Vagina (tissue), 2 donors: ENCODE measurements around the gene PRKAR2B.

ENCODE experiments used
- POLR2A ChIP-seq, 2 donors: fragments of 450-650 bp; IDR thresholded peaks; one replicate each; pipeline ENCODE4 v1.6.1; 2017; ENCODE audit warnings: antibody characterized with exemption in 2 of 2, mild to moderate bottlenecking in 2 of 2, moderate library complexity in 2 of 2
- POLR2AphosphoS5 ChIP-seq, 2 donors: sonication (generic); formaldehyde crosslinking; IDR thresholded peaks; one replicate each; pipeline ENCODE4 v1.9.0; 2017; ENCODE audit warnings: antibody characterized with exemption in 2 of 2, mild to moderate bottlenecking in 2 of 2, low read depth in 1 of 2; ENCODE audit not compliant: insufficient read depth in 1 of 2
- TF ChIP-seq, protein P1 (sequence below), 3 experiments: fragments of 450-650 bp in 2 of 3; fragments of 200-600 bp in 1 of 3; sonication (generic) in 1 of 3; IDR thresholded peaks; one replicate each; pipeline ENCODE4 v1.5.1; 2017 to 2019; ENCODE audit warnings: antibody characterized with exemption in 3 of 3, mild to moderate bottlenecking in 2 of 3, moderate library complexity in 2 of 3

DNA sequence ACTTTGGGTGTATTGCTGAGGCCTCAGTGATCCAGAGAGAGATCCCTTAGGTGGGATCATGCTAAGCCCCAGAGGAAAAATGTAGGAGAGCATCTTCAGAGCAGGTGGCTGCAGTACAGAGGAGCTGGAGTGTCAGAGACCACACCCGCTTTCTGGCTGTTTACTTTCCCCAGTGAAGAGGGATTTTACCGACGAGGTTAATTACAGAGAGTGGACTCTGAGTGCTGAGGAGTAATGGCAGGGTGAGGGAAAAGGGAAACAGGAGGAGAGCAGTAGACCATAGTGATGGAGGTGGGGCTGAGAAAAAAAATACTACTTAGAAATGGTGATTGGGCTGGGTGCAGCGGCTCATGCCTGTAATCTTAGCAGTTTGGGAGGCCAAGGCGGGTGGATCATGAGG lies 81.0 kb downstream of the PRKAR2B start:
- TF ChIP-seq POLR2A (IDR thresholded peaks at IDR 0.05) (no peak), POLR2AphosphoS5 (IDR thresholded peaks at IDR 0.05; ENCODE audit: insufficient read depth in 1 of 2, low read depth in 1 of 2) (no peak)
- TF ChIP-seq, protein P1, sequence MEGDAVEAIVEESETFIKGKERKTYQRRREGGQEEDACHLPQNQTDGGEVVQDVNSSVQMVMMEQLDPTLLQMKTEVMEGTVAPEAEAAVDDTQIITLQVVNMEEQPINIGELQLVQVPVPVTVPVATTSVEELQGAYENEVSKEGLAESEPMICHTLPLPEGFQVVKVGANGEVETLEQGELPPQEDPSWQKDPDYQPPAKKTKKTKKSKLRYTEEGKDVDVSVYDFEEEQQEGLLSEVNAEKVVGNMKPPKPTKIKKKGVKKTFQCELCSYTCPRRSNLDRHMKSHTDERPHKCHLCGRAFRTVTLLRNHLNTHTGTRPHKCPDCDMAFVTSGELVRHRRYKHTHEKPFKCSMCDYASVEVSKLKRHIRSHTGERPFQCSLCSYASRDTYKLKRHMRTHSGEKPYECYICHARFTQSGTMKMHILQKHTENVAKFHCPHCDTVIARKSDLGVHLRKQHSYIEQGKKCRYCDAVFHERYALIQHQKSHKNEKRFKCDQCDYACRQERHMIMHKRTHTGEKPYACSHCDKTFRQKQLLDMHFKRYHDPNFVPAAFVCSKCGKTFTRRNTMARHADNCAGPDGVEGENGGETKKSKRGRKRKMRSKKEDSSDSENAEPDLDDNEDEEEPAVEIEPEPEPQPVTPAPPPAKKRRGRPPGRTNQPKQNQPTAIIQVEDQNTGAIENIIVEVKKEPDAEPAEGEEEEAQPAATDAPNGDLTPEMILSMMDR (IDR thresholded peaks at IDR 0.05), result no peak
